ENCODE measurements around the gene GPA33.
"Not testable (repeated sequence)": the region's sequence is repeated elsewhere in the genome, so short reads cannot be mapped to it uniquely, and the experiment has no call there.

The GPA33 gene

GRCh38 chr1:167057241-167057688 is 32.9 kb downstream of the GPA33 start:
- no peak for DNase-seq (ENCODE audit: low read depth in 2 of 2)

- DNase-seq (ENCODE audit: low read depth in 2 of 2), result no peak
Observed at GRCh38 chr1:167056529-167057231, 33.5 kb downstream of the GPA33 start.

GRCh38 chr1:167054946-167055630 is 35.1 kb downstream of the GPA33 start:
- DNase-seq (ENCODE audit: low read depth in 2 of 2), result no peak

GRCh38 chr1:167054531-167054930 is 35.6 kb downstream of the GPA33 start:
- DNase-seq (ENCODE audit: low read depth in 2 of 2), result no peak

- no peak for DNase-seq (ENCODE audit: low read depth in 2 of 2)
Observed at GRCh38 chr1:167052389-167052788, 37.8 kb downstream of the GPA33 start.

- no peak for DNase-seq (ENCODE audit: low read depth in 2 of 2)
Observed at GRCh38 chr1:167051907-167052306, 38.3 kb downstream of the GPA33 start.

- DNase-seq (ENCODE audit: low read depth in 2 of 2), result peak; percentile 14 to 39
Observed at GRCh38 chr1:167043752-167044488, 46.3 kb downstream of the GPA33 start.

- DNase-seq (ENCODE audit: low read depth in 2 of 2), result no peak
Observed at GRCh38 chr1:167033646-167034045, 56.5 kb downstream of the GPA33 start.

GRCh38 chr1:167029553-167029952 is 60.6 kb downstream of the GPA33 start:
- not testable (repeated sequence) for DNase-seq (ENCODE audit: low read depth in 2 of 2)

GRCh38 chr1:167022384-167022783 is 67.8 kb downstream of the GPA33 start:
- DNase-seq (ENCODE audit: low read depth in 2 of 2), result no peak

GRCh38 chr1:167016100-167016750 is 74.0 kb downstream of the GPA33 start:
- DNase-seq (ENCODE audit: low read depth in 2 of 2), result no peak

- DNase-seq (ENCODE audit: low read depth in 2 of 2), result no peak
Observed at GRCh38 chr1:167013108-167013929, 76.9 kb downstream of the GPA33 start.

GRCh38 chr1:167012570-167012969 is 77.6 kb downstream of the GPA33 start:
- DNase-seq (ENCODE audit: low read depth in 2 of 2), result no peak

GRCh38 chr1:167011560-167012191 is 78.5 kb downstream of the GPA33 start:
- DNase-seq (ENCODE audit: low read depth in 2 of 2), result no peak

GRCh38 chr1:167003711-167004110 is 86.5 kb downstream of the GPA33 start:
- DNase-seq (ENCODE audit: low read depth in 2 of 2), result no peak

Measured in stimulated activated CD8-positive, alpha-beta memory T cell treated with anti-CD3 and anti-CD28 coated beads, Interleukin-2, amount 100 ng/mL, for 1 hour (primary cell).